HG03045 (cell line): ENCODE results near the gene CTDP1.
"Not testable (repeated sequence)": the region's sequence is repeated elsewhere in the genome, so short reads cannot be mapped to it uniquely, and the experiment has no call there.

Experiments
- ATAC-seq: cut with Tn5 transposase; IDR thresholded peaks from one replicate; pipeline ENCODE4 v1.9.1; 2021; ENCODE audit warnings: mild to moderate bottlenecking, moderate library complexity; ENCODE audit not compliant: unreplicated experiment

Gene CTDP1

DNA sequence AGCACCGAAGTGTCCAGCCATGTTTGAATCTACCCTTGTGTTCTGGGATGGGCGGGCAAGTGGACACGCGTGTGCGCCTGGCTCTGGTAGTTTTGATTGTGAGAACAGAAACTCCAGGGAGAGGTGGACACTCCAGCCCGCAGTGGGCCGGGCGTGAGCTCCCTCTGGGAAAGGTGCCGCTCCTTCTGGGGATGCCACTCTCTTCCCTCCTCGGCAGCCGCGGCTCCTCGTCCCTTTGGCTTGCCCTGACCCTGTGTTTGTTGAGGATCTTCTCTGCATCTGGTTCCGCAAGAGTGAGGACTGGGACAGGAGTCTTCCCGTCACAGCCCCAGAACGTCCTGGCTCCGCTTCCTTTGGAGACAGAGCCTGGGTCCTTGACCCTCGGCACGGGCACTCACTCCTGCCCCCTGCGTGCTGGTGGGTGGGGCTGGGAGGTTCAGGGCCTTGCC lies 1.3 kb downstream of the CTDP1 start:
- ATAC-seq, result no peak

- no peak for ATAC-seq
Observed at GRCh38 chr18:79681484-79682387, 2.1 kb downstream of the CTDP1 start.

- ATAC-seq, result no peak
Observed at GRCh38 chr18:79682481-79682880, 2.9 kb downstream of the CTDP1 start.

- no peak for ATAC-seq
Observed at GRCh38 chr18:79682894-79683625, 3.5 kb downstream of the CTDP1 start.

GRCh38 chr18:79683626-79684282 lies 4.2 kb downstream of the CTDP1 start:
- ATAC-seq, result no peak

DNA sequence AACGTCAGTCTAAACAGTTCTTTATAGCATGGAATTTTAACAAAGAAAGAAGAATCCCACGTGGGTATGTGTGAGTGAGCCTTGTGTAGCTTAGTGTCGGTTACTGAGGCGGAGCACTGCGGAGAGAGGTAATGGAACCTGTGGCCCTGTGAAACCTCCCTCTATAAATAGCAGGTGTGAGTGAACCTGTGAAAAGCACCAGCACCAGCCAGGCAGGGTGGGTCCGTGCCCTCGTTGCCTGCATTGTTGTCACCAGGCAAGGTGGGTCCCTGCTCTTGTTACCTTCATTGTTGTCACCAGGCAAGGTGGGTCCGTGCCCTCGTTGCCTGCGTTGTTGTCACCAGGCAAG lies 4.7 kb downstream of the CTDP1 start:
- ATAC-seq, result no peak

DNA sequence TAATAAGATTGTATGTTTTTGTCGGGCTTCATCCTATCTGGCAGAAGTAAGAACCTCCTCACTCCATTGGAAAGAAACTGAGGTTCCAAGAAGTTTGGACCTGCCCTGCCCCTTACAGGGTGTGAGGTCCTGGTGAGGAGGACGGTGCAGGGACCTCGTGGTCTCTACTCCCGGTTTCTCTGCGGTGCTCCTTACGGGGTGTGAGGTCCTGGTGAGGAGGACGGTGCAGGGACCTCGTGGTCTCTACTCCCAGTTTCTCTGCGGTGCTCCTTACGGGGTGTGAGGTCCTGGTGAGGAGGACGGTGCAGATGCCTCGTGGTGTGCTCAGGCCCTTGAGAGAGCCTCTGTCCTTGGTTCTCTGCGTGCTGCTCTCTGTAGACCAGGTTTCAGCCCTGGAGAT lies 5.2 kb downstream of the CTDP1 start:
- no peak for ATAC-seq

- no peak for ATAC-seq
Observed at GRCh38 chr18:79685281-79685680, 5.7 kb downstream of the CTDP1 start.

GRCh38 chr18:79685971-79686370 lies 6.4 kb downstream of the CTDP1 start:
- ATAC-seq, result no peak

DNA sequence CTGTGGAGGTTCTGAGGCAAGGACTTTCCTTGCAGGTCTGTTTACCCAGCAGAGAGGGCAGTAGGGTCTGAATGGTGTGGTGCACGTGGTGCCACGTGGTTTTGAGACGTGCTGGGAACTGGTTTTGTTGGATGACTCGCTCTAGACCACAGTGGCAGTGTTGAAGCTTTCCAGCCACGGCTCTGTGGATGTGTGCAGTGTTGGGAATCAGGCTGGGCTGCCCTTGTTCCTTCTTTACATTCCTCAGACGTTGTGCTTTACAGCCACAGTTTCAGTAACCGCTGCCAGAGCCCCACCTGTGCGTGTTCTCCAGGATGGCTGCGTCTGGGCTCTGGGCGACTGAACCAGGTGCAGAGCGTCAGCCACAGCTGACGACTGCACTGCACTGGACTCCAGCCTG lies 8.2 kb downstream of the CTDP1 start:
- ATAC-seq, result no peak

DNA sequence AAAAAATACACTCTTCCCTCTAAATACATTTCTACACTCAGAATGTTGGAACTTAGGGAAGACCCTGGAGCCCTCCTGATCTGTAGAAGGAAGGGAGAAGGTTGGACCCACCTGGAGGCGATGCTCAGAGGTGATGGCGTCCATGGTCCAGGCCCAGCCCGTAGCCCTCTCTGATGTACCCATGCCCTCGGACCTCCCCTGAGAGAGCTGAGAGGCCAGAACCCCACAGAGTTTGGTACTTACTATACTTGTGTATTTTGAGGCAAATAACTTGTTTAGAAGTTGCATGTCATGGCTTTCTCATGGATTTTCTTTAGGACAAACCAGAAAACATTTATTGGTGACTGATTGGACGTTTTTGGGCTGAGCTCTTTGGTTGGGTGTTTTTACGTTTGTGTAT lies 10.5 kb downstream of the CTDP1 start:
- ATAC-seq, result no peak

GRCh38 chr18:79690586-79691482 lies 11.2 kb downstream of the CTDP1 start:
- no peak for ATAC-seq

DNA sequence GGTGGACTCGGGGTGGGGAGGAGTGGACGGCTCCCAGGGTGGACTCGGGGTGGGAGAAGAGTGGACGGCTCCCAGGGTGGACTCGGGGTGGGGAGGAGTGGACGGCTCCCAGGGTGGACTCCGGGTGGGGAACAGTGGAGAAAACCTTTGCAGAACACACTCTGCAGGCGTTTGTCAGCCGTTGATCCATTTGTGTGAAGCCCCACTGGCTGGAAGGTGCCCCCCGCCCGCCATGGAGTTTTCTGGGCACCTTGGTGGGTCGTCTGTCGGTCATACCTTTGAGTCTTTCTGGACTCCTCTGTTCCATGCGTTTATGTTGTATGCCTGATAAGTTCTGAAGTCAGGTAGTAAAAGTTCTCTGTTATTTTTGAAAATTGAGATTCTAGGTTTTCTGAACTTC lies 12.5 kb downstream of the CTDP1 start:
- ATAC-seq, result no peak

GRCh38 chr18:79692886-79693285 lies 13.3 kb downstream of the CTDP1 start:
- ATAC-seq, result no peak

DNA sequence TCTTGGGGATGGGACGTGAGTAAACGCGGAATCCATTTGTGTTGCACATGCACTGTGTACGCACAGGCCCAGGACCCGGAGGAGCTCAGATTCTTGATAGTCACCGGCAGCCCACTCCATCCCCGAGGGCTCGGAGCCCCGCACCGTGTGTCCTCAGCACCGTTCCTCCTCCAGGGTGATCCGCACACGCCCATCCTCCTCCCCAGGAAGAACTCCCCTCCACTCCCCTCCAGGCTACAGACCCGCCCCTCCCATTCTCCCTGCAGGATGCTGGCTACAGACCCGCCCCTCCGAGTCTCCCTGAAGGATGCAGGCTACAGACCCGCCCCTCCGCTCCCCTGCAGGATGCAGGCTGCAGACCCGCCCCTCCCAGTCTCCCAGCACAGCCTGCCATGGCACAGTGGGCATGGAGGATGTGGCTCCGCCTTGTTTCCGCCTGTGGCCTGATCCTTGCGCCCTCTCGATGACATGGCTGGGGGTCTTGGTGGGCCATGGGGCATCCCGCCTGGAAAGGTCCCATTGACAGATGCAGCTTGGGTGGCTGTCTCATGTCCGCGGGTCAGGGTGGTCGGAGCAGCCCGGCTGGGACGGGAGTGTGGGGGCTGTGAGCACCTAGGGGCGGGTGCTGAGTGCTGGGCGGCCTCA lies 14.1 kb downstream of the CTDP1 start:
- ATAC-seq, result no peak

- not testable (repeated sequence) for ATAC-seq
Observed at GRCh38 chr18:79694206-79694894, 14.7 kb downstream of the CTDP1 start.

DNA sequence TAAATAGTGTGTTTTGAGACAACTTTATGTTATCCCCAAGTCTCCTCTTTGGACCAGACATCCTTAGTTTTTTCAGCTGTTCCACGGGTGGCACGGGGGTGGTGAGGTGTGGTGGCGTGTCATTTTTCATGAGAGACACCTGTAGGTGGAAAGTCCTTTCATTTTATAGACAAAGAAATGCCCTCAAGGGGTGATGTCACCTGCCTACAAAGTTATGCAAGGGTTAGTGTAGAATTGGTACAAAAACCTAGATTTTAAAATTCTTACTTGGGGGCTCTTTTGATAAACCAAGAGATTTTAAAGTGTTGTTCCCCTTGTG lies 15.3 kb downstream of the CTDP1 start:
- no peak for ATAC-seq

- ATAC-seq, result no peak
Observed at GRCh38 chr18:79695269-79695668, 15.7 kb downstream of the CTDP1 start.
